ENCODE measurements around the gene DNM3. TPM values are rescaled to one million over a fixed set of nuclear protein-coding genes. Genes with fewer than 3 reads are reported as not detected.
"Not testable (repeated sequence)": the region's sequence is repeated elsewhere in the genome, so short reads cannot be mapped to it uniquely, and the experiment has no call there.

DNM3 gene
- total RNA-seq, 2 donors from 2014 or later = 1.7 to 2.3 TPM

GRCh38 chr1:171990371-171990770 lies 149.1 kb downstream of the DNM3 start:
- DNase-seq = no peak
- intact Hi-C loops (cut with DNase I, micrococcal nuclease) = no loop called here
- ATAC-seq = no peak

- DNase-seq (no peak), ATAC-seq (no peak)
- intact Hi-C loops (cut with DNase I, micrococcal nuclease) = no loop called here
Observed at GRCh38 chr1:171994293-171994692, 153.0 kb downstream of the DNM3 start.

GRCh38 chr1:171995573-171995972 lies 154.3 kb downstream of the DNM3 start:
- intact Hi-C loops (cut with DNase I, micrococcal nuclease) = no loop called here
- ATAC-seq (no peak), DNase-seq (no peak)

- ATAC-seq = no peak
- DNase-seq = no peak
- intact Hi-C loops (cut with DNase I, micrococcal nuclease) = no loop called here
Observed at GRCh38 chr1:171997936-171998335, 156.6 kb downstream of the DNM3 start.

- DNase-seq (no peak), ATAC-seq (no peak)
- intact Hi-C loops (cut with DNase I, micrococcal nuclease) = no loop called here
Observed at GRCh38 chr1:171998711-171999110, 157.4 kb downstream of the DNM3 start.

GRCh38 chr1:171999756-172000155 lies 158.5 kb downstream of the DNM3 start:
- DNase-seq = no peak
- ATAC-seq = no peak
- intact Hi-C loops (cut with DNase I, micrococcal nuclease) = no loop called here

GRCh38 chr1:172001288-172001687 lies 160.0 kb downstream of the DNM3 start:
- no peak for ATAC-seq
- no peak for DNase-seq
- intact Hi-C loops (cut with DNase I, micrococcal nuclease) = no loop called here

- intact Hi-C loops (cut with DNase I, micrococcal nuclease) = no loop called here
- no peak for DNase-seq
- ATAC-seq = no peak
Observed at GRCh38 chr1:172002725-172003345, 161.5 kb downstream of the DNM3 start.

GRCh38 chr1:172003766-172004530 lies 162.7 kb downstream of the DNM3 start:
- DNase-seq (no peak), ATAC-seq (no peak)
- intact Hi-C loops (cut with DNase I, micrococcal nuclease) = no loop called here

GRCh38 chr1:172004671-172005070 lies 163.4 kb downstream of the DNM3 start:
- DNase-seq (no peak), ATAC-seq (peak; percentile 59)
- intact Hi-C loops (cut with DNase I, micrococcal nuclease) = no loop called here

- DNase-seq = no peak
- peak; percentile 55 for ATAC-seq
- intact Hi-C loops (cut with DNase I, micrococcal nuclease) = no loop called here
Observed at GRCh38 chr1:172005856-172006255, 164.6 kb downstream of the DNM3 start.

- intact Hi-C loops (cut with DNase I, micrococcal nuclease) = no loop called here
- DNase-seq = no peak
- ATAC-seq = no peak
Observed at GRCh38 chr1:172006660-172007059, 165.4 kb downstream of the DNM3 start.

- intact Hi-C loops (cut with DNase I, micrococcal nuclease) = no loop called here
- DNase-seq = no peak
- no peak for ATAC-seq
Observed at GRCh38 chr1:172018727-172019311, 177.5 kb downstream of the DNM3 start.

GRCh38 chr1:172019976-172020375 lies 178.7 kb downstream of the DNM3 start:
- intact Hi-C loops (cut with DNase I, micrococcal nuclease) = loop anchor here in 1 of 2 donors (10.0 kb wide), 1 partner anchor 385 kb away; no protein-coding TSS in a partner anchor
- no peak for DNase-seq
- no peak for ATAC-seq

- DNase-seq (no peak), ATAC-seq (no peak)
- intact Hi-C loops (cut with DNase I, micrococcal nuclease) = loop anchor here in 1 of 2 donors (10.0 kb wide), 1 partner anchor 380 kb away; no protein-coding TSS in a partner anchor
Observed at GRCh38 chr1:172024516-172024915, 183.2 kb downstream of the DNM3 start.

- ATAC-seq, DNase-seq: not testable (repeated sequence)
- intact Hi-C loops (cut with DNase I, micrococcal nuclease) = loop anchor here in 1 of 2 donors (10.0 kb wide), 1 partner anchor 380 kb away; no protein-coding TSS in a partner anchor
Observed at GRCh38 chr1:172024944-172025738, 183.8 kb downstream of the DNM3 start.

- ATAC-seq (no peak), DNase-seq (no peak)
- intact Hi-C loops (cut with DNase I, micrococcal nuclease) = no loop called here
Observed at GRCh38 chr1:172040466-172040865, 199.2 kb downstream of the DNM3 start.

GRCh38 chr1:172041102-172041501 lies 199.8 kb downstream of the DNM3 start:
- intact Hi-C loops (cut with DNase I, micrococcal nuclease) = no loop called here
- DNase-seq = no peak
- ATAC-seq = no peak

GRCh38 chr1:172041742-172042141 lies 200.4 kb downstream of the DNM3 start:
- intact Hi-C loops (cut with DNase I, micrococcal nuclease) = no loop called here
- no peak for DNase-seq
- peak; percentile 34 for ATAC-seq

All from left colon (tissue), 2 donors.